Neutrophil (primary cell): Measurements from ENCODE around the gene TFAM.

ENCODE experiments used
- H3K27ac ChIP-seq: fragments of 200-600 bp; sonication (generic); 2 replicates; pipeline ENCODE4 v1.5.1; 2016; ENCODE audit warnings: mild to moderate bottlenecking, moderate library complexity
- H3K27me3 ChIP-seq: fragments of 200-600 bp; sonication (generic); 2 replicates; pipeline ENCODE4 v1.6.0; 2016; ENCODE audit warnings: mild to moderate bottlenecking
- H3K36me3 ChIP-seq: fragments of 200-600 bp; sonication (generic); 2 replicates; pipeline ENCODE4 v1.5.1; 2017
- H3K4me1 ChIP-seq, 2 experiments: fragments of 200-600 bp in 1 of 2; sonication (generic) in 1 of 2; 1 replicate in 1 of 2; 2 replicates in 1 of 2; pipeline versions ENCODE4 v1.5.1 to v1.6.1; 2013 to 2016; ENCODE audit warnings: low read depth in 1 of 2, low read length in 1 of 2, mild to moderate bottlenecking in 1 of 2, moderate library complexity in 1 of 2; ENCODE audit not compliant: control insufficient read depth in 1 of 2, insufficient read depth in 1 of 2
- H3K4me3 ChIP-seq, 2 experiments: fragments of 200-600 bp in 1 of 2; sonication (generic) in 1 of 2; 1 replicate in 1 of 2; 2 replicates in 1 of 2; pipeline ENCODE4 v1.5.1; 2013 to 2016; ENCODE audit warnings: low read depth in 1 of 2, low read length in 1 of 2, mild to moderate bottlenecking in 1 of 2, moderate library complexity in 1 of 2
- H3K9me3 ChIP-seq: fragments of 200-600 bp; sonication (generic); 2 replicates; pipeline ENCODE4 v1.5.1; 2016
- TF ChIP-seq, protein P1 (sequence below): fragments of 200-600 bp; sonication (generic); IDR thresholded peaks from 2 replicates; pipeline ENCODE4 v1.5.1; 2016; ENCODE audit warnings: antibody characterized with exemption

TFAM gene

GRCh38 chr10:58400609-58401008 lies 15.4 kb downstream of the TFAM start:
- TF ChIP-seq, protein P1, sequence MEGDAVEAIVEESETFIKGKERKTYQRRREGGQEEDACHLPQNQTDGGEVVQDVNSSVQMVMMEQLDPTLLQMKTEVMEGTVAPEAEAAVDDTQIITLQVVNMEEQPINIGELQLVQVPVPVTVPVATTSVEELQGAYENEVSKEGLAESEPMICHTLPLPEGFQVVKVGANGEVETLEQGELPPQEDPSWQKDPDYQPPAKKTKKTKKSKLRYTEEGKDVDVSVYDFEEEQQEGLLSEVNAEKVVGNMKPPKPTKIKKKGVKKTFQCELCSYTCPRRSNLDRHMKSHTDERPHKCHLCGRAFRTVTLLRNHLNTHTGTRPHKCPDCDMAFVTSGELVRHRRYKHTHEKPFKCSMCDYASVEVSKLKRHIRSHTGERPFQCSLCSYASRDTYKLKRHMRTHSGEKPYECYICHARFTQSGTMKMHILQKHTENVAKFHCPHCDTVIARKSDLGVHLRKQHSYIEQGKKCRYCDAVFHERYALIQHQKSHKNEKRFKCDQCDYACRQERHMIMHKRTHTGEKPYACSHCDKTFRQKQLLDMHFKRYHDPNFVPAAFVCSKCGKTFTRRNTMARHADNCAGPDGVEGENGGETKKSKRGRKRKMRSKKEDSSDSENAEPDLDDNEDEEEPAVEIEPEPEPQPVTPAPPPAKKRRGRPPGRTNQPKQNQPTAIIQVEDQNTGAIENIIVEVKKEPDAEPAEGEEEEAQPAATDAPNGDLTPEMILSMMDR, result no peak
- H3K9me3 ChIP-seq, result no peaks in the 10 kb centered on the region
- no peak overlapping the region for H3K4me3 ChIP-seq
- no peaks in the 10 kb centered on the region for H3K27me3 ChIP-seq
- H3K36me3 ChIP-seq, result peaks cover 21% of the 10 kb centered on the region
- peaks cover 6 to 8% of the 10 kb centered on the region in 2 experiments for H3K4me1 ChIP-seq
- no peak overlapping the region for H3K27ac ChIP-seq

GRCh38 chr10:58404001-58404400 lies 18.8 kb downstream of the TFAM start:
- H3K27me3 ChIP-seq, result no peaks in the 10 kb centered on the region
- no peak overlapping the region for H3K27ac ChIP-seq
- no peaks in the 10 kb centered on the region for H3K9me3 ChIP-seq
- H3K36me3 ChIP-seq, result no peaks in the 10 kb centered on the region
- H3K4me3 ChIP-seq, result no peak overlapping the region
- TF ChIP-seq, protein P1, result no peak
- H3K4me1 ChIP-seq, result peaks cover 6 to 8% of the 10 kb centered on the region in 2 experiments

DNA sequence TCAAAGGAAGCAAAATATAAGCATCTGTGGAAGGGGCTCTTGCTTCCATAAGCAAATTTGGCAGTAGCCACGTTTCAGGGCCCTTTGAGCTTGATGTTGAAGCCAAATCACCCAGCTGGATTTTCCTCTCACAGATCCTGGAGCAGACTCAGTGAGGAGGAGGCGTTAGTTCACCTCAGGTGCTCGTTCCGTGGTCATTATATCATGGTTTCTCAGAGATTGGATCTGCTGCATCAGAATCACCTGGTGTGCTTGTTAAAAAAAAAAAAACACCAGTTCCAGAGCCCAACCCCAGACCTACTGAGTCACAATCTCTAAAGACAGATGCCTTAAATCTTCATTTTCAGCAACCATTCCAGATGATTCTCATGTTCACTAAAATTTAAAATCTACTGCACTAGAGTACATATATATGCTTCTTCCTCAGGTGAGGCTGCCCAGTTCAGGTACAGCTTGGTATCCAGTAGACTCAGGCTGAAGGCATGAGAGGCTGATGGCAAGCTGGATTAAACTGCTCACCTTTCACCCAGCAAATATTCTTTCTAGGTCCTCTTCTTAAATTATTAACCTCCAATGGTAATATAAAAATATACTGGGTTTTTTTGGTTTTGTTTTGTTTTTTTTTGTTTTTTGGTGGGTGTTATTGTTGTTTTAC lies 24.9 kb downstream of the TFAM start:
- H3K4me3 ChIP-seq, result no peak overlapping the region
- no peak overlapping the region for H3K27ac ChIP-seq
- H3K4me1 ChIP-seq, result no peaks in the 10 kb centered on the region
- H3K36me3 ChIP-seq, result no peaks in the 10 kb centered on the region
- H3K27me3 ChIP-seq, result peaks cover 9% of the 10 kb centered on the region
- TF ChIP-seq, protein P1, result no peak
- H3K9me3 ChIP-seq, result no peaks in the 10 kb centered on the region

- H3K4me1 ChIP-seq, result no peaks in the 10 kb centered on the region
- no peaks in the 10 kb centered on the region for H3K9me3 ChIP-seq
- H3K27ac ChIP-seq, result no peak overlapping the region
- TF ChIP-seq, protein P1, result no peak
- H3K27me3 ChIP-seq, result peaks cover 19% of the 10 kb centered on the region
- H3K36me3 ChIP-seq, result no peaks in the 10 kb centered on the region
- no peak overlapping the region for H3K4me3 ChIP-seq
Measured at GRCh38 chr10:58412502-58412961, 27.3 kb downstream of the TFAM start.

- TF ChIP-seq, protein P1, result no peak
- no peak overlapping the region for H3K27ac ChIP-seq
Measured at GRCh38 chr10:58414270-58415041, 29.2 kb downstream of the TFAM start.

More at GRCh38 chr10:58414270-58415041, 29.2 kb downstream of the TFAM start:
- H3K4me3 ChIP-seq, result no peak overlapping the region
- no peaks in the 10 kb centered on the region for H3K4me1 ChIP-seq
- no peaks in the 10 kb centered on the region for H3K36me3 ChIP-seq
- H3K27me3 ChIP-seq, result peaks cover 19% of the 10 kb centered on the region
- no peaks in the 10 kb centered on the region for H3K9me3 ChIP-seq
